ENCODE results near the gene ODAD4.

- TF ChIP-seq CTCF (IDR thresholded peaks at IDR 0.05) (no peak), POLR2A (IDR thresholded peaks at IDR 0.05) (no peak)
These were observed 41.5 kb downstream of the ODAD4 start for GRCh38 chr17:41971721-41972523.
